Stimulated activated CD8-positive, alpha-beta memory T cell treated with anti-CD3 and anti-CD28 coated beads, Interleukin-7, amount 100 ng/mL, for 24 hours (primary cell): ENCODE data around the gene RPL13A.
A peak's percentile ranks its signal among the peaks of the same experiment; 100 is the strongest.

Source experiments
- DNase-seq: peaks from one replicate; pipeline ENCODE4 v3.0.0-alpha.2; 2020; ENCODE audit warnings: low read depth

RPL13A gene

DNA sequence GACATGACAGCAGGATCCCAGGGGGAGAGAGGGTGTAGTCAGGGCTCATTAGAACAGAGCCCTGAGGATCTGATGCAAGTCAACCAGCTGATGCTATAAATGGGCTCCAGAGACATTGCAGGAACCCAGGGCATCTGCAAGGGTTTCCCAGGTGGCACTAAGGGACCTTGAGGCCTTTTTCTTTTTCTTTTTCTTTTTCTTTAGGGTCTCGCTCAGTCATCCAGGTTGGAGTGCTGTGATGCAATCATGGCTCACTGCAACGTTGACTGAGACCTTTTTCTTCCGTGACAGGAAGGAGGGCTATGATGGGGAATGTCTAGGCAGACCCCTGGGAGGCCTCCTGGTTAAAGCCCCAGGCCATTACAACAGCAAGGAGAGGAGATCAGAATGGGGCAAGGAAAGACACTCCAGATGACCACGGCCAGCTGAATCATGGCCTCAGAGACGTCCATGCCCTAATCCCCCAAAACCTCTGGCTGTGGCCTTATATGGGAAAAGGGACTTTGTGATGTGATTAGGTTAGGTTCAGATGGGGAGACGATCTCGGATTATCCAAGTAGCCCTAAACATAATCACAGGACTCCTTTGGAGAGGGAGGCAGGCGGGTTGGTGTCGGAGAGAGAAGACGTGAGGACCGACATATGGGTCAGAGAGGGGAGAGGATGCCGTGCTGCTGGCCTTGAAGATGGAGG is 20.5 kb downstream of the RPL13A start:
- no peak for DNase-seq

DNA sequence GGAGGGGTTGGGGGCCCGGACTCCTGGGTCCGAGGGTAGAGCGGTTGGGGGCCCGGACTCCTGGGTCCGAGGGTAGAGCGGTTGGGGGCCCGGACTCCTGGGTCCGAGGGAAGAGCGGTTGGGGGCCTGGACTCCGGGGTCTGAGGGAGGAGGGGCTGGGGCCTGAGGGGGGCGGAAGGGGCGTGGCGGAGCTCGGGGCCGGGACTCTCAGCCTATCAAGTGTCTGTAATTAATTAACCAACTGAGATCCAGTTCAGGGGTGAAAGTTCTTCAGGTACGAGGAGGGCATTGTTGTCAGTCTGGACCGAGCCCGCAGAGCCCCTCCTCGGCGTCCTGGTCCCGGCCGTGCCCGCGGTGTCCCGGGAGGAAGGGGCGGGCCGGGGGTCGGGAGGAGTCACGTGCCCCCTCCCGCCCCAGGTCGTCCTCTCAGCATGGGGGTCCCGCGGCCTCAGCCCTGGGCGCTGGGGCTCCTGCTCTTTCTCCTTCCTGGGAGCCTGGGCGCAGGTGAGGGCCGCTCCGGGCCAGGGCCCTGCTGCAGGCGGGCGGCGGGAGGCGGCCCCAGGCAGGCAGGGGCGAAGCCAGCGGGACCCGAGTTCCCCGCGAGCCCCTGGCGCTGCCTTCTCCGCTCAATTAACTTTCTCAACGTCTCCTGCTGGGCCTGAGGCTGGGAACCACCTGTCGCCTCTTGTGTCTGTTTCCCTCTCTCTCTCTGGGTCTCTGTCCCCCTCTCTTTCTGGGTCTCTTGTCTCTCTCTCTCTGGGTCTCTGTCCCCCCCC is 25.8 kb downstream of the RPL13A start:
- no peak for DNase-seq

DNA sequence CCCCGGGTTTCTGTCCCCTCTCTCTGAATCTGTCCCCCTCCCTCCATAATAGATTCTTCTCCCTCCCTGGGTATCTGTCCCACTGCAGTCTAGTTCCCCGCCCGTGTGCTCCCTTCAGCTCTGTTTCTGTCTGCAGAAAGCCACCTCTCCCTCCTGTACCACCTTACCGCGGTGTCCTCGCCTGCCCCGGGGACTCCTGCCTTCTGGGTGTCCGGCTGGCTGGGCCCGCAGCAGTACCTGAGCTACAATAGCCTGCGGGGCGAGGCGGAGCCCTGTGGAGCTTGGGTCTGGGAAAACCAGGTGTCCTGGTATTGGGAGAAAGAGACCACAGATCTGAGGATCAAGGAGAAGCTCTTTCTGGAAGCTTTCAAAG is 26.3 kb downstream of the RPL13A start:
- DNase-seq = no peak

DNA sequence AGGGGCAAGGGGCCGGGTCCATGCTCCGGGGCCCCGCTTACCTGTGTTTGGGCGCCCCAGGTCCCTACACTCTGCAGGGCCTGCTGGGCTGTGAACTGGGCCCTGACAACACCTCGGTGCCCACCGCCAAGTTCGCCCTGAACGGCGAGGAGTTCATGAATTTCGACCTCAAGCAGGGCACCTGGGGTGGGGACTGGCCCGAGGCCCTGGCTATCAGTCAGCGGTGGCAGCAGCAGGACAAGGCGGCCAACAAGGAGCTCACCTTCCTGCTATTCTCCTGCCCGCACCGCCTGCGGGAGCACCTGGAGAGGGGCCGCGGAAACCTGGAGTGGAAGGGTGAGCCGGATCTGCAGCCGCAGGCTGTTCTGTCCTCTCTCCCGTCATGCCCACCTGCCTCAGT is 26.7 kb downstream of the RPL13A start:
- DNase-seq = no peak

DNA sequence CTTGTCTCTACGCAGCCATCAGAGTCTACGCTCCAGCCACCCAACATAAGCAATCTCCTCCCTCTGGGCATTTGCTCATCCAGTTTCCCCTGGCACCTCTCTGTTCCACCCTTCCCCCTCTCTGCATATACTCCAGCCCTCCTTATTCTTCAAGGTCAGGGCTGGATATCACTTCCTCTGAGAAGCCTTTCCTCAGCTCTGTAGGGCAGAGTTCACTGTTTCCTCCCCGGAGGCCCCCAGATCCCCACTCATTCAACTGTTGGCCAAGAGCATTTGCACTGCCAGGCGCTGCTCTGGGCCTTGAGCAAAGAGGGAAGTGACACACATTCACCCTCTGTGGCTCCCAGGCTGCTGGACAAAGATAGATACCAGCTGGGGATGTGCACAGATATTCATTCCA is 28.4 kb downstream of the RPL13A start:
- DNase-seq = no peak

DNA sequence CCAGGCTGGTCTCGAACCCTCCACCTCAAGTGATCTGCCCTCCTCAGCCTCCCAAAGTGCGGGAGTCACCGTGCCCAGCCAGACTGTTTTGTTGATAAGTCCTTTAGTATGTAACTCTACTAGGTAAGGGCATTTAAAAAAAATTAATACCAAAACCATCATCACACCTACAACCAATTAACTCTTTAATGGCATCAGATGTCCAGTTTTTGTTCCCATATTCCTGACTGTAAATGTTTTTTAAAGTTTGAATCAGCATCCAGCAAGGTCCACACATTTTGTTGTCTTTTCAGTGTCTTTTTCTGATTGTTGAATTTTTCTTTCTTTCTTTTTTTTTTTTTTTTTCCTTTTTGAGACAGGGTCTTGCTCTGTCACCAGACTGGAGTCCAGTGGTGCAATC is 30.6 kb downstream of the RPL13A start:
- no peak for DNase-seq

DNA sequence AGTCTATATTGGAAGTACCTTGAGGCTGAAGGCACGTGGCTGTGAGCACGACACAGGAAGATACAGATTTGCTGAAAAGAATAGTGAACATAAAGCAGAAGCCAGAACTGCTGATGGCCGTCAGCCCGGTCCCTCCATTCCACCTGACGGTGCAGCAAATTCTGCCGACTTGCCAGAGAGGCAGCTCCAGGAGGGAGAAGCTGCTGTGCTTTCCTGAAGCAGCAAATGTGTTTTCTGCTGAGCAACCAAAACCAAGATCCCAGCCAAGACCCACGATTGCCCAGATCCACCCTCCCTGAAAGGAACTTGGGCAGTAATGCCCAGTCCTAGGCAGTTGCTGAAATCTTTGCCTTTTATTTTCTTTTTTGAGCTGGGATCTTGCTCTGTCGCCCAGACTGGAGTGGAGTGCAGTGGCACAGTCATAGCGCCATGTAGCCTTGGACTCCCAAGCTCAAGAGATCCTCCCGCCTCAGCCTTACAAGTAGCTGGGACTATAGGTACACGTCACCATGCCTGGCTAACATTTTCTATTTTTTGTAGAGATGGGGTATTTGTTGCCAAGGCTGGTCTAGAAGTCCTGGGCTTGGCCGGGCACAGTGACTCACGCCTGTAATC is 33.4 kb downstream of the RPL13A start:
- no peak for DNase-seq

DNA sequence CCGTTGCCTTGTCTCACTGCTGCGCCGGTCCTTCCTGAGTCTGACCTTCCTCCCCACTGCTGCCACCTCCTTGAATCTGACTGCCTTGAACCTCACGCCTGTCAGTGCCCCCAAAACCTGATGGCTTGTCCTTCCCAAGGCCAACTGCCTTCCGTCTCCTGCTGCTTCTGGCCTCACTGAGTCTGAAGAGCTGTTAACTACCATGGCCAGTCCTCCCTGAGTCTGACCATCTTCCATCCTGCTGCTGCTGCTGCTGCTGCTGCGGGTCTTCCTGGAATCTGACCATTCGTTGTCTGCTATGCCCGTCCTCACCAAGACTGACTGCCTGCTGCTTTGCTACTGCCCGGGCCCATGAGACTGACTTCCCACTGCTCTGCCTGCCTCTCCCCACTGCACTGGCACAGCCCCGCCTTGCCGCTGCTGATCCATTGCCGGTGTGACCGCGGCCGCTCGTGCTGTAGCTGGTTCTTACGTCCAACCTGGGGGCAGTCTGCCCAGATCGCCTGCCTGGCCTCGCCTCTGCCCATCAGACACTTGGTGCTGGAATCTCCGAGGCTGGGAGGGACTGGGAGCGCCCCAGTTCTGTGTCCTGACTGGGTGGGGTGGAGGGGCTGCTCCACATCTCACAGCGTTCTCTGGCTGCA is 37.5 kb downstream of the RPL13A start:
- DNase-seq = no peak

DNA sequence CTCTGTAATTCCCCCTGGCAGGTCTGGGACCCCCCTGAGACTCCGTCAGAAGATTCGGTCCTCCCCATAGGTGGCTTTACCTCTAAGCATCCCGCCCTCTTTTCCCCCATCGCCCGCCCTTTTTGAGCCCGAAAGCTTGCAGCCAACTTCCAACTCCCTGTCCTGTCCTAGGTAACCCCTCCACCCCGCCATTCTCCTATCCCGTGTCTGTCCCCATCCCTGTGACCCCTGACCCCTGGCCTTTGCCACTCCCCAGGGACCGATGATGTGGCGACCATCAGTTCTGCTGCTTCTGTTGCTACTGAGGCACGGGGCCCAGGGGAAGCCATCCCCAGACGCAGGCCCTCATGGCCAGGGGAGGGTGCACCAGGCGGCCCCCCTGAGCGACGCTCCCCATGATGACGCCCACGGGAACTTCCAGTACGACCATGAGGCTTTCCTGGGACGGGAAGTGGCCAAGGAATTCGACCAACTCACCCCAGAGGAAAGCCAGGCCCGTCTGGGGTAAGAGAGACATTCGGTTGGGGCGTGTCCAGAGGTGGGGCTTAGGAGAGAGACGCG is 40.9 kb downstream of the RPL13A start:
- no peak for DNase-seq

DNA sequence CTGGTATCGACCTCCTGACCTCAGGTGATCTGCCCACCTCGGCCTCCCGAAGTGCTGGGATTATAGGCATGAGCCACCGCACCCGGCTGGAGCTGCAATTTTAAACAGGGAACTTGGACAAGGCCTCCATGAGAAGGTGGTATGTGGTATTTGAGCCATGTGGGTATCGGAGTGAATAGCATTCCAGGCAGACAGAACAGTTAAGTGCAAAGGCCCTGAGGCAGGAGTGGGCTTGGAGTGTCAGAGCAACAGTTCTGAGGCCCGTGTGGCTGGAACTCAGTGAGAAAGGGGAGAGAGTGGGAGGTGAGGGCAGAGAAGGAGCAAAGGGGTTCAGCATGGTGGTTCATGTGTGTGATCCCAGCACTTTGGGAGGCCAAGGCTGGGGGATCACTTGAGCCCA is 43.3 kb downstream of the RPL13A start:
- DNase-seq = no peak

DNA sequence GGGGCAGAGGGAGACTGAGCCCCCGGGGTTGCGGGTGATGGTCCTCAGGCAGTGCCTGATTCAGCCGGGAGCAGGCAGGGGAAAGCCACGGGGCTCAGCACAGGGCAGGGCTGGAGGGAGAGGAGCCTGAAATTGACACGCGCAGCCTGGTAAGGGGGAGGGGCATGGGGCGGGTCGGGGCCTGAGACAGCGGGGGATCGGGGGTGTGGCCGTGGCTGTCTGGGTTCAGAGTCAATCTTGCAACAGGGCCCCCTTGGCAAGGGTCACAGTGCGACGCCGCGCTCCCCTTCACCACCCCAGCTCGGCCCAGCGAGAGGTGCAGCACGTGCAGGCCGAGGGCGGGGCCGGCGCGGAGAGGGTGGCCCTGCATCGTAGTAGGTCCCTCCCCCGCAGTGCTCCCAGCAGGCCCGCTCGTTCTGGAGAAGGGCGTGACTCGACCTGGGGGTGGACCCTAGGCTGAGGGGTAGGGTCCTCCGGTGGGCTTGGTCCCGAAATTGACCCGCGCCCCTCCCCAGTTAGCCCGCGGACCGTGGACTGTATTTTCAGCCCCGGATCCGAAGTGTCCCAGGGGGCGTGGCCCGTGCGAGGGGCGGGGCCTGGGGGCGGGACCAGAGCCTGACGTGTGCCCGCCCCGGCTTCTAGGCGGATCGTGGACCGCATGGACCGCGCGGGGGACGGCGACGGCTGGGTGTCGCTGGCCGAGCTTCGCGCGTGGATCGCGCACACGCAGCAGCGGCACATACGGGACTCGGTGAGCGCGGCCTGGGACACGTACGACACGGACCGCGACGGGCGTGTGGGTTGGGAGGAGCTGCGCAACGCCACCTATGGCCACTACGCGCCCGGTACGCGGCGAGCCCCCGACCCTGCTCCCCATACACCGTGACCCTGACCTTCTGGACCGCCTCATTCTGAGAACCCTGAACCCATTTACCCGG is 46.4 kb downstream of the RPL13A start:
- DNase-seq = peak; percentile 68

DNA sequence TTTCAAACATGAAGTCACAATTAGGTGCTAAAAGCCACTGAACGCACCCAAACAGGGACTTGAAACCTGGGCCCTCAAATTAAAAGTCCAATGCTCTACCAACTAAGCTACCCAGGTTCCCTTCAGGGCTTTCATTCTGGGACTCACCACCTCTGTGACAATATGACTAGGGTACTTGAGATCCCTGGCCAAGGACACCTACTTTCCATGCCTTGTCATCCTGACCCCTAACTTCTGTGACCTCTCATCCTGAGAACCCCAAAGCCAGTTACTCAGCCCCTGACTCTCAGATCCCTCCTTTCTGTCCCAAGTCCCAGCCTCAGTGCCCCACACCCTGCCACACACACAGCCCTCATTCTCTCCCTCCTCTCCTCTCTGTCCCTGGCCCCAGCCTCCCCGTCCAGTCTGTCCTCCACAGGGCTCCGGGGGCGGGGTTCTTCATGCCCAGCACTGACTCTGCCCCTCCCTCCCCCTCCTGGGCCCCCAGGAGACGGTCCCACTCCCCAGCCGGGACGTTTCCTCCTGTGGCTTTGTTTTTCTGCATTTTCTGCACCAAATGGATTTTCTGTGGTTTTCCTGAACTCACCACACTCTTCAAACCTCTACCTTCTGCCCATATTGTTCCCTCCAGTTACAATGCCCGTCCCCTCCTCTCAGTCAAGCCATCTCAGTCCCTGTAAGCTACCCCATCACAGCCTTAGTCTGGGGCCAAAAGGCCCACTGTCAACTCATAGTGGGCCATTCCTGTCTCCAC is 47.4 kb downstream of the RPL13A start:
- DNase-seq = no peak

DNA sequence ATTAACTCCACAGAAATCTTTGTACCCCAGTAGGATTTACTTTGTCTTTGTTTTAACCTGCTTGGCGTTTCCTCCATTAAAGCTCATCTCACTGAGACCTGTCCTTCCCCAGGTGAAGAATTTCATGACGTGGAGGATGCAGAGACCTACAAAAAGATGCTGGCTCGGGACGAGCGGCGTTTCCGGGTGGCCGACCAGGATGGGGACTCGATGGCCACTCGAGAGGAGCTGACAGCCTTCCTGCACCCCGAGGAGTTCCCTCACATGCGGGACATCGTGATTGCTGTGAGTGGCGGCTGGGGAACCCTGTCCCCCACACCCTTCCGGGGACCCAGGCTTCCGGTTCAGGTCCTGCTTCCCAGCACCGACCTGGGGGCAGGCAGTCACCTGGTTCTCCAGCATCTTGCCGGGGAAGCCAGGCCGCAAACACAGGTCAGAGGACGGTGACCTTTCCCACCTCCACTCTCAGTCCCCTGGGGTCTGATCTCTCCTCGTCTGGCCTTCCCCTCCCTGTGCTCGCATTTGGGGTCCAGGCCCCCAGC is 49.6 kb downstream of the RPL13A start:
- DNase-seq = no peak

DNA sequence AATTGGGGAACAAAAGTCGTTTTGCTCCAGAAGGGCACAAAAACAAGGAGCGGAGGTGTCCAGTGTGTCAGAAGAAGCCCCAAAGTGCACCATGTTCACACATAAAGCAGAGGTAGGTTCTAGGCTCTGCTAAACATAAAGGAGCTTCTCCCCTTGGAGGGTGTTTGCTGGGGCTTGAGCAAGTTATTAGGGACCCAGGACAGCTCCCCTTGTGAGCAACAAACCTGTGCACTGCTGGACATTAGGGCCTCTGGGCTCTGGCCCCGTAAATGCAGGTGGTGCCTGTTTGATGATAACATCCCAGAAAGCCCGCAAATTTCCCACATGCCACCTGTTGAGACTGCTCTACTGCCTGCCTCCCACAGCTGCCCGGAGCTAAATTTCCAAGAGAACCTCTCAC is 51.2 kb downstream of the RPL13A start:
- no peak for DNase-seq

DNA sequence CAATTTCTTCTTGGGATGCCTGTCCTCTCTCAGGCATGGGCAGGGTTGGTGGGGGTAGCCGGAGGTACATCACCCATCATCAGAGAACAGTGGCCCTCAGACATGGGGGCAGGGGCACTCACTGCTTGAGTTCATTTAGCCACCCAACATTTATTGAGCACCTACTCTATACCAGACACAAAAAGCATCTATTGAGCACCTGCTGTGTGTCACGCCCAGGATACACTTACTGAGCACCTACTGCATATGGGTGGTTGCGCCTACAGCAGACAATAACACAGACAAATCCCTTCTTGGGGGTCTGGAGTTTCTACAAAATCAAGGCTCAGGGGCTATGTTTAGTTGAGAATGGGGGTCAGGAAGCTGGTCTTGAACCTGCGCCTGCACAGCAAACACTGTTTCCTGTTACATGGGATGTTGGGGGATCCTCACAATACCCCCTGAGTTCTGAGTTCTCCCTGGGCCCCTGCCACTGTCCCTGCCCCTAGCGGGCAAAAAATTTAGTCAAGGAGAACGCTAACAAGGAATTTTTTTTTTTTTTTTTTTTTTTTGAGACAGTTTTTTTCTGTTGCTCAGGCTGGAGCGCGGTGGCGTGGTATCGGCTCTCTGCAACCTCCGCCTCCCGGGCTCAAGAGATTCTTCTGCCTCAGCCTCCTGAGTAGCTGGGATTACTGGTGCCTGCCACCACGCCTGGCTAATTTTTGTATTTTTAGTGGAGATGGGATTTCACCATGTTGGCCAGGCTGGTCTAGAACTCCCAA is 52.0 kb downstream of the RPL13A start:
- DNase-seq = no peak
